ENCODE measurements around the gene LY6G6F. TPM values are rescaled to one million over a fixed set of nuclear protein-coding genes. Genes with fewer than 3 reads are reported as not detected.

The LY6G6F gene
- total and polyA plus RNA-seq, 2 donors (not counting 3 experiments of a cell fraction or from before 2014, with no cell fraction given) = not detected

DNA sequence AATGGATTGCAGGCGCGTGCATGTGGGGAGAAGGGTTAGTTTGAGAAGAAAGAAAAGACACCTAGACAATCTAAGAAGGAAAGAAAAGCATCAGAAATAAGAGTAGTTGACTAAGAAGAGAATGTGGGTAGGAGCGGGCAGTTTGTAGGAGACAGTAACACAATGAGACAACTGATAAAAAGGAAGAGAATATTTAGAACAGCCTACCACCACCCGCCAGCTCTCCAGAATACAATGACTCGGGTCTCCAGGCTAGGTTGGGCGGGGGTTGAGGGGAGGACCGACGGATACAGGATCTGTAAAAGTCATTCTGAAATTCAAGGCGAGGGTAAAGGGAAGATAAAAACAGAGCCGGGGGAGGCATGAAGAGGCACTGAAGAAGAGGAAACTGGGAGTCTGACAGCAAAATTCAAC, 4.3 kb upstream of the LY6G6F start:
- peak overlapping the region; percentile 13 for H2AFZ ChIP-seq (ENCODE audit: low read depth, low read length)
- CTCF ChIA-PET = interaction anchor here (1.2 to 1.9 kb wide), 9 partner anchors 8 to 129 kb away, joined by 3 to 9 read pairs (median 7); partner anchors contain the start of genes DDAH2, LSM2, LY6G5C and LY6G6D
- H3K4me1 ChIP-seq (ENCODE audit: control insufficient read depth, extremely low read depth, insufficient read depth, low read length) = peaks cover 11% of the 10 kb centered on the region
- H3K27me3 ChIP-seq (ENCODE audit: control insufficient read depth in 2 of 2, insufficient read depth in 2 of 2, low read length in 2 of 2) = no peaks in the 10 kb centered on the region
- DNase-seq (ENCODE audit: low read depth, low spot score) = no peak
- H3K4me3 ChIP-seq (replicated peaks in 1 of 3; ENCODE audit: insufficient read depth in 1 of 3, low read depth in 1 of 3, low read length in 3 of 3) = peak overlapping the region; percentile 59 to 80 (median 74)
- dilution Hi-C loops (cut with MboI; ENCODE audit: extremely low pct_ligation_motif_present, low sequenced_read_pairs) (no loop called here), intact Hi-C loops (cut with micrococcal nuclease) (loop anchor here (2.0 kb wide), 2 partner anchors 28 to 36 kb away; no protein-coding TSS in a partner anchor)
- H3K4me2 ChIP-seq (ENCODE audit: insufficient read depth, low read length) = peak overlapping the region; percentile 78
- peaks cover 21% of the 10 kb centered on the region for H3K79me2 ChIP-seq (ENCODE audit: control insufficient read depth, insufficient read depth, low read length)
- TF ChIP-seq GATA2 (IDR thresholded peaks at IDR 0.05; ENCODE audit: insufficient read depth, insufficient read length, low read depth, low read length) = no peak
- TF ChIP-seq, protein P1, sequence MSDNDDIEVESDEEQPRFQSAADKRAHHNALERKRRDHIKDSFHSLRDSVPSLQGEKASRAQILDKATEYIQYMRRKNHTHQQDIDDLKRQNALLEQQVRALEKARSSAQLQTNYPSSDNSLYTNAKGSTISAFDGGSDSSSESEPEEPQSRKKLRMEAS (IDR thresholded peaks at IDR 0.05; ENCODE audit: insufficient read depth, insufficient read length) = no peak
- no peak for TF ChIP-seq CTCF (IDR thresholded peaks at IDR 0.05; ENCODE audit: extremely low read depth in 1 of 2, insufficient read depth in 1 of 2, low read depth in 1 of 2, low read length in 2 of 2)
- TF ChIP-seq POLR2AphosphoS5 (IDR thresholded peaks at IDR 0.05; ENCODE audit: insufficient read depth, low read depth, low read length) = no peak
- no peak for TF ChIP-seq MYC (IDR thresholded peaks at IDR 0.05; ENCODE audit: low read depth, low read length)
- TF ChIP-seq JUN (IDR thresholded peaks at IDR 0.05; ENCODE audit: borderline replicate concordance, insufficient read depth, insufficient read length, low read depth) = no peak
- no peak for TF ChIP-seq EZH2 (IDR thresholded peaks at IDR 0.05; ENCODE audit: borderline replicate concordance, low read depth, low read length, severe bottlenecking)
- TF ChIP-seq FOS (IDR thresholded peaks at IDR 0.05; ENCODE audit: borderline replicate concordance, insufficient read depth, low read length) = no peak
- TF ChIP-seq POLR2A (IDR thresholded peaks at IDR 0.05; ENCODE audit: low read depth, low read length) = no peak
- no TSS peak for BruUV-seq (replicated peaks)
- H3K9me3 ChIP-seq (replicated peaks; ENCODE audit: control insufficient read depth, insufficient read depth, low read length) = no peaks in the 10 kb centered on the region
- H3K9me1 ChIP-seq (replicated peaks; ENCODE audit: control insufficient read depth, extremely low read depth, insufficient read depth, low read length) = no peaks in the 10 kb centered on the region
- peak overlapping the region; percentile 77 for H3K27ac ChIP-seq (ENCODE audit: insufficient read depth, low read depth, low read length)
- peak overlapping the region; percentile 90 for H3K9ac ChIP-seq (replicated peaks; ENCODE audit: extremely low read depth, insufficient read depth, low read length)
- POLR2A ChIA-PET = interaction anchor here (1.2 kb wide), 1 partner anchor 38 kb away, joined by 5 read pairs; the partner anchor contains the start of gene MSH5
- no peaks in the 10 kb centered on the region for H4K20me1 ChIP-seq (replicated peaks; ENCODE audit: control insufficient read depth, extremely low read depth, insufficient read depth, low read length)
- H3K36me3 ChIP-seq (ENCODE audit: control insufficient read depth in 2 of 2, extremely low read depth in 1 of 2, insufficient read depth in 2 of 2, low read length in 2 of 2) = peaks cover 0 to 3% of the 10 kb centered on the region in 2 experiments
- no peak for FAIRE-seq

Data from endothelial cell of umbilical vein (primary cell).